ENCODE results near the gene KRTAP1-1. TPM values are rescaled to one million over a fixed set of nuclear protein-coding genes. Genes with fewer than 3 reads are reported as not detected.
"Not testable (repeated sequence)": the region's sequence is repeated elsewhere in the genome, so short reads cannot be mapped to it uniquely, and the experiment has no call there.

KRTAP1-1 gene
- 0.32 TPM in 1 of 2 replicates, not detected in the other for polyA plus RNA-seq (2011; rRNA removed)
- polyA minus RNA-seq (2011; rRNA and poly(A)+ RNA removed), result 0.33 and 0.51 TPM in 2 replicates

GRCh38 chr17:41040783-41041571 is at the start of gene KRTAP1-1:
Gene KRTAP1-1 (minus strand): TSS chr17:41041450. CDS start chr17:41041397, 53 bp downstream.
- H3K4me3 ChIP-seq (ENCODE audit: low read depth, low read length); H3K36me3 ChIP-seq (ENCODE audit: control insufficient read depth, insufficient read depth, low read length); DNase-seq (ENCODE audit: low read depth); H3K27me3 ChIP-seq (ENCODE audit: control insufficient read depth, insufficient read depth, low read length); POLR2A ChIA-PET: not testable (repeated sequence)
- TF ChIP-seq CTCF (IDR thresholded peaks at IDR 0.05; ENCODE audit: insufficient read depth, low read depth, low read length), result 0 out of 2 replicates have a peak, but pooled peaks have one; percentile 9
- CTCF ChIA-PET, result interaction anchor here (1.1 to 1.4 kb wide), 2 partner anchors 11 to 288 kb away, joined by 3 to 4 read pairs; partner anchors contain the start of gene KRTAP1-4

GRCh38 chr17:41088760-41089352 is 47.6 kb upstream of the KRTAP1-1 start:
- H3K36me3 ChIP-seq (ENCODE audit: control insufficient read depth, insufficient read depth, low read length); H3K4me3 ChIP-seq (ENCODE audit: low read depth, low read length); H3K27me3 ChIP-seq (ENCODE audit: control insufficient read depth, insufficient read depth, low read length); POLR2A ChIA-PET; DNase-seq (ENCODE audit: low read depth): not testable (repeated sequence)
- CTCF ChIA-PET, result interaction anchor here (0.8 kb wide), 1 partner anchor 14 kb away, joined by 3 read pairs; no protein-coding TSS in a partner anchor

- H3K27me3 ChIP-seq (ENCODE audit: control insufficient read depth, insufficient read depth, low read length); POLR2A ChIA-PET; DNase-seq (ENCODE audit: low read depth); H3K4me3 ChIP-seq (ENCODE audit: low read depth, low read length); H3K36me3 ChIP-seq (ENCODE audit: control insufficient read depth, insufficient read depth, low read length): not testable (repeated sequence)
- CTCF ChIA-PET, result interaction anchor here (0.9 kb wide), 1 partner anchor 13 kb away, joined by 3 read pairs; the partner anchor contains the start of gene KRTAP4-8
Observed at GRCh38 chr17:41084100-41084856, 43.0 kb upstream of the KRTAP1-1 start, which contains the start of gene KRTAP4-7. Gene KRTAP4-7 (plus strand): TSS chr17:41084150. CDS start chr17:41084207, 57 bp downstream.

GRCh38 chr17:41083427-41083826 is 42.2 kb upstream of the KRTAP1-1 start:
- H3K27me3 ChIP-seq (ENCODE audit: control insufficient read depth, insufficient read depth, low read length); CTCF ChIA-PET; H3K36me3 ChIP-seq (ENCODE audit: control insufficient read depth, insufficient read depth, low read length); H3K4me3 ChIP-seq (ENCODE audit: low read depth, low read length): not testable (repeated sequence)
- POLR2A ChIA-PET, result interaction anchor here (1.0 kb wide), 1 partner anchor 21 kb away, joined by 3 read pairs; no protein-coding TSS in a partner anchor
- peak; percentile 50 for DNase-seq (ENCODE audit: low read depth)

- no peak for DNase-seq (ENCODE audit: low read depth)
- CTCF ChIA-PET, result no interaction called here
- Histone ChIP-seq H3K27me3 (ENCODE audit: control insufficient read depth, insufficient read depth, low read length) (no peaks in the 10 kb centered on the region), H3K4me3 (ENCODE audit: low read depth, low read length) (no peak overlapping the region), H3K36me3 (ENCODE audit: control insufficient read depth, insufficient read depth, low read length) (no peaks in the 10 kb centered on the region)
- TF ChIP-seq CTCF (IDR thresholded peaks at IDR 0.05; ENCODE audit: insufficient read depth, low read depth, low read length), result no peak
- POLR2A ChIA-PET, result interaction anchor here (1.0 kb wide), 1 partner anchor 21 kb away, joined by 3 read pairs; no protein-coding TSS in a partner anchor
Observed at GRCh38 chr17:41082626-41083025, 41.4 kb upstream of the KRTAP1-1 start.

GRCh38 chr17:41076788-41077187 is 35.5 kb upstream of the KRTAP1-1 start:
- Histone ChIP-seq H3K27me3 (ENCODE audit: control insufficient read depth, insufficient read depth, low read length) (no peaks in the 10 kb centered on the region), H3K4me3 (ENCODE audit: low read depth, low read length) (no peak overlapping the region), H3K36me3 (ENCODE audit: control insufficient read depth, insufficient read depth, low read length) (no peaks in the 10 kb centered on the region)
- POLR2A ChIA-PET, result no interaction called here
- no peak for DNase-seq (ENCODE audit: low read depth)
- CTCF ChIA-PET, result no interaction called here
- TF ChIP-seq CTCF (IDR thresholded peaks at IDR 0.05; ENCODE audit: insufficient read depth, low read depth, low read length), result no peak
